Thyroid gland (tissue), 4 donors: ENCODE data around the gene ELAC2. TPM values are rescaled to one million over a fixed set of nuclear protein-coding genes. Genes with fewer than 3 reads are reported as not detected.

Experiments
- DNase-seq, 2 donors: peaks; one replicate each; pipeline ENCODE4 v3.0.0-alpha.2; 2019
- H3K27ac ChIP-seq, 3 donors: fragments of 200-600 bp; sonication (generic); 1 replicate in 2 of 3; 2 replicates in 1 of 3; pipeline ENCODE4 v1.5.1; 2016 to 2019; ENCODE audit warnings: mild to moderate bottlenecking in 1 of 3, moderate library complexity in 1 of 3
- H3K27me3 ChIP-seq: fragments of 200-600 bp; sonication (generic); one replicate; pipeline ENCODE4 v1.5.1; 2019
- H3K36me3 ChIP-seq, 2 donors: fragments of 200-600 bp; sonication (generic); one replicate each; pipeline ENCODE4 v1.5.1; 2016 to 2019
- H3K4me1 ChIP-seq, 2 donors: fragments of 200-600 bp; sonication (generic); one replicate each; pipeline ENCODE4 v1.5.1; 2017 to 2019
- H3K4me3 ChIP-seq, 3 donors: fragments of 200-600 bp; sonication (generic); replicated peaks in 1 of 3; 1 replicate in 2 of 3; 2 replicates in 1 of 3; pipeline ENCODE4 v1.5.1; 2016; ENCODE audit warnings: mild to moderate bottlenecking in 1 of 3
- H3K9me3 ChIP-seq: fragments of 200-600 bp; sonication (generic); one replicate; pipeline ENCODE4 v1.5.1; 2017
- CTCF ChIP-seq, 6 experiments: fragments of 200-600 bp in 3 of 6; fragments of 450-650 bp in 3 of 6; sonication (generic) in 3 of 6; IDR thresholded peaks; one replicate each; pipeline ENCODE4 v1.5.1; 2016 to 2019; ENCODE audit warnings: antibody characterized with exemption in 6 of 6, mild to moderate bottlenecking in 2 of 6, inconsistent platforms in 1 of 6, moderate library complexity in 1 of 6
- POLR2A ChIP-seq, 2 donors: fragments of 450-650 bp; IDR thresholded peaks; one replicate each; pipeline ENCODE4 v1.6.1; 2017; ENCODE audit warnings: antibody characterized with exemption in 2 of 2, mild to moderate bottlenecking in 2 of 2, moderate library complexity in 1 of 2
- WGBS, 2 donors: methylation state at CpG; one replicate each; pipeline ENCODE4 v1.1.5; 2017; 5-methylcytosine and 5-hydroxymethylcytosine counted together
- intact Hi-C: fragments of 100-400 bp; cut with DNase I; formaldehyde crosslinking; loops from one replicate; pipeline ENCODE4 v1.15.1; 2023
- total RNA-seq, 4 donors: library from RNA; depleted of rRNA; stranded (reverse); fragments of >200 nt; gene quantifications; one replicate each; pipeline ENCODE4 v1.2.3, GENCODE V29; 2016

The ELAC2 gene
- total RNA-seq, 4 donors from 2014 or later = 46.6 to 88.9 (median 84.6) TPM

- H3K36me3 ChIP-seq = peaks cover 61 to 64% of the 10 kb centered on the region in 2 donors
- H3K4me3 ChIP-seq = no peak overlapping the region
- peaks cover 16 to 20% of the 10 kb centered on the region in 2 donors for H3K4me1 ChIP-seq
- 36 to 50% methylated on average over 15 of the region's 15 CpGs for WGBS, 2 donors
- peak overlapping the region; percentile 12 to 67 (median 38) for H3K27ac ChIP-seq
- no peaks in the 10 kb centered on the region for H3K9me3 ChIP-seq
- intact Hi-C loops = loop anchor here (10.0 kb wide), 2 partner anchors 77 to 457 kb away; no protein-coding TSS in a partner anchor
- no peaks in the 10 kb centered on the region for H3K27me3 ChIP-seq
- no peak for TF ChIP-seq POLR2A (IDR thresholded peaks at IDR 0.05)
- no peak for TF ChIP-seq CTCF (IDR thresholded peaks at IDR 0.05)
- peak; percentile 78 to 81 for DNase-seq
These were observed 15.7 kb downstream of the ELAC2 start for GRCh38 chr17:13001991-13002615.

- Histone ChIP-seq H3K4me1 (peaks cover 16 to 20% of the 10 kb centered on the region in 2 donors), H3K27me3 (no peaks in the 10 kb centered on the region), H3K4me3 (no peak overlapping the region), H3K36me3 (peaks cover 67 to 68% of the 10 kb centered on the region in 2 donors), H3K9me3 (no peaks in the 10 kb centered on the region), H3K27ac (no peak overlapping the region)
- no peak for DNase-seq
- 85 to 92% methylated on average over 7 to 8 of the region's 8 CpGs for WGBS, 2 donors
- TF ChIP-seq CTCF (IDR thresholded peaks at IDR 0.05) (no peak), POLR2A (IDR thresholded peaks at IDR 0.05) (no peak)
- intact Hi-C loops = loop anchor here (10.0 kb wide), 2 partner anchors 76 to 456 kb away; no protein-coding TSS in a partner anchor
These were observed 17.3 kb downstream of the ELAC2 start for GRCh38 chr17:13000561-13000960.

- no peak for TF ChIP-seq POLR2A (IDR thresholded peaks at IDR 0.05)
- TF ChIP-seq CTCF (IDR thresholded peaks at IDR 0.05) = no peak
- no peak for DNase-seq
- Histone ChIP-seq H3K9me3 (no peaks in the 10 kb centered on the region), H3K36me3 (peaks cover 72 to 76% of the 10 kb centered on the region in 2 donors), H3K4me1 (peaks cover 16 to 20% of the 10 kb centered on the region in 2 donors), H3K27ac (no peak overlapping the region), H3K27me3 (no peaks in the 10 kb centered on the region), H3K4me3 (no peak overlapping the region)
- intact Hi-C loops = no loop called here
- WGBS, 2 donors = 95 to 97% methylated on average over 5 of the region's 5 CpGs
These were observed 19.0 kb downstream of the ELAC2 start for GRCh38 chr17:12998874-12999273.

GRCh38 chr17:12998461-12998860, 19.4 kb downstream of the ELAC2 start:
- Histone ChIP-seq H3K27ac (no peak overlapping the region), H3K4me1 (peaks cover 16 to 20% of the 10 kb centered on the region in 2 donors), H3K36me3 (peaks cover 73 to 80% of the 10 kb centered on the region in 2 donors), H3K27me3 (no peaks in the 10 kb centered on the region), H3K4me3 (no peak overlapping the region), H3K9me3 (no peaks in the 10 kb centered on the region)
- TF ChIP-seq POLR2A (IDR thresholded peaks at IDR 0.05) = no peak
- TF ChIP-seq CTCF (IDR thresholded peaks at IDR 0.05) = no peak
- WGBS, 2 donors = 91 to 96% methylated on average over 8 of the region's 8 CpGs
- intact Hi-C loops = no loop called here
- DNase-seq = no peak

- TF ChIP-seq CTCF (IDR thresholded peaks at IDR 0.05) (no peak), POLR2A (IDR thresholded peaks at IDR 0.05) (no peak)
- Histone ChIP-seq H3K4me3 (no peak overlapping the region), H3K27ac (no peak overlapping the region), H3K4me1 (peaks cover 6 to 9% of the 10 kb centered on the region in 2 donors), H3K9me3 (no peaks in the 10 kb centered on the region), H3K36me3 (peaks cover 84 to 90% of the 10 kb centered on the region in 2 donors), H3K27me3 (no peaks in the 10 kb centered on the region)
- intact Hi-C loops = no loop called here
- 91 to 98% methylated on average over 5 of the region's 5 CpGs for WGBS, 2 donors
- no peak for DNase-seq
These were observed 20.9 kb downstream of the ELAC2 start for GRCh38 chr17:12996941-12997340.
